NCI-H446 treated with DMSO at 0.1 percent for 48 hours (cell line): ENCODE data around the gene SIRT1.
"Not testable (repeated sequence)": the region's sequence is repeated elsewhere in the genome, so short reads cannot be mapped to it uniquely, and the experiment has no call there.

Experiments
- DNase-seq: peaks from one replicate; lab custom pipeline; 2025; lab: John Stamatoyannopoulos, UW

SIRT1 gene

DNA sequence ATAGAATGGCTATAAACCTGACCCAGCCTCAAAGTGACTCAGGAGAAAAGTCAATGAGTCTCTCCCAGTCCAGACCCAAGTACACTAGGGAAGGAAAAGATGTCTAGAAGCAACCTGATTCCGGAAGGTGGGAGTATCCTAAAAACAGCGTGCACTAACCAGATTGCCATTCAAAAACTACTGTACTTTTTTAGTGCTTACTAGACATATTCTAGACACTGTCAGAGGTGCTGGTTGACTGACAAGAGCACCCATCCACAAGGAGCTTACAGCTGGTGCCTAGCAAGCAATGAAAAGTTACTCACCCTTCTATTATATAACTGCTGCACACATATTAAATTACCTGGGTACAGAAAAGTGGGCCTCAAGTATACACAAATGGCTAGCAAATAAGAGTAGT is 81.0 kb downstream of the SIRT1 start:
- no peak for DNase-seq

DNA sequence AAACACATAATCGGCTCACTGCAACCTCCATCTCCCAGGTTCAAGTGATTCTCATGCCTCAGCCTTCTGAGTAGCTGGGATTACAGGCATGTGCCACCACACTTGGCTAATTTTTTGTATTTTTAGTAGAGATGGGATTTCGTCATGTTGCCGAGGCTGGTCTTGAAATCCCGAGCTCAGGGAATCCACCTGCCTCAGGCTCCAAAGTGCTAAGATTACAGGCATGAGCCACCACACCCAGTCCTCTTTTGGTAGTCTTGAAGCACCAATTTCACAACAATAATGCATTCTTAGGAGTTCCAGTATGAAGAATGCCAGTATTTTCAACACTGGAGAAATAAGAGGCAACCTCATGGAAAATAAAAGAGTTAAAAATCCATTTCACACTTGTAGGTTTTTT is 81.6 kb downstream of the SIRT1 start:
- not testable (repeated sequence) for DNase-seq
